GM12891 (cell line): ENCODE data around the gene STAC.

Source experiments
- DNase-seq: peaks from one replicate; pipeline ENCODE4 v3.0.0; 2011; ENCODE audit warnings: low spot score; ENCODE audit not compliant: insufficient read length
- FAIRE-seq: peaks from 2 replicates; lab custom pipeline; 2011; peaks lifted over from hg19 to GRCh38; lab: Jason Lieb, UNC
- PAX5 ChIP-seq: IDR thresholded peaks from 2 replicates; pipeline ENCODE4 v1.6.1; 2011; ENCODE audit warnings: low read length, moderate library complexity, mild to moderate bottlenecking; ENCODE audit not compliant: insufficient read depth, severe bottlenecking
- POLR2A ChIP-seq: IDR thresholded peaks from 2 replicates; pipeline ENCODE4 v1.6.1; 2011; ENCODE audit warnings: low read depth, low read length, control low read depth
- POLR2AphosphoS5 ChIP-seq: IDR thresholded peaks from 2 replicates; pipeline ENCODE4 v1.6.1; 2011; ENCODE audit warnings: low read depth, low read length, control low read depth
- POU2F2 ChIP-seq: IDR thresholded peaks from 2 replicates; pipeline ENCODE4 v1.6.1; 2011; ENCODE audit warnings: low read depth, mild to moderate bottlenecking, control low read depth, low read length, moderate library complexity
- SPI1 ChIP-seq: IDR thresholded peaks from 2 replicates; pipeline ENCODE4 v1.6.1; 2011; ENCODE audit warnings: low read depth, low read length, control low read depth
- TAF1 ChIP-seq: IDR thresholded peaks from 2 replicates; pipeline ENCODE4 v1.6.1; 2011; ENCODE audit warnings: low read depth, low read length, control low read depth

STAC gene

GRCh38 chr3:36475558-36475957 is 95.3 kb downstream of the STAC start:
- FAIRE-seq (no peak), DNase-seq (no peak)
- TF ChIP-seq SPI1 (no peak), POLR2AphosphoS5 (no peak), TAF1 (no peak), POU2F2 (no peak), PAX5 (no peak), POLR2A (no peak)

DNA sequence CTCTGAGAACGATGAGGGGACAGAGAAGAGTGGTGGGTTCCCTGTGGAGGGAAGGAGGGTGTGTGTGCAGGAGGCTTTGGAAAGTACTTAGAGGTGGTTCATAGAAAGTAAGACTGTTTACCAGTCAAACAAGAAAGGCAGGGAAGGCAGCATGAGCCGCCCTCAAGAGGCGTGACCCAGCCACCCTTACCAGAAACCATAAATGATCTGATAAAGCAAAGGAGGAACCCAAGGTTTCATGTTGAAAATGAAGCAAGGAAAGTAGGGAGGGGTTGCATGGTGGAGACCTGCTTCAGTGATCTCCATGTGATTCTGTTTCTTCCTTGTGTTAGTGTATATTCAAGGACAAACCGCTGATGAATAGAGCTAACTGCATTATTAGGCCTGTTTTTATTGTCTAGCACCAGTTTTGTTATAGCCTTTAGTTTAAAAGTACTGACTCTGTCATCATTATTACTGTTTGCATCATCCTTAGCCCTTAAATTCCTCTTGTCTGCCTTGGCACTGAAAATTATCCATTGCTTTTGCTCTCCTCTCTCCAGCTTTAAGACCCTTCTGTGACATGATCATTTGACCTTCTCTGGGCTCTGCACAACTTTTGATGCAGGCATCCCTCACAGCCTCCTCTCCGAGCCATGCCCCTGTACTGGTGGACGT is 96.1 kb downstream of the STAC start:
- TF ChIP-seq POU2F2 = no peak
- no peak for TF ChIP-seq SPI1
- no peak for TF ChIP-seq POLR2A
- TF ChIP-seq PAX5 = no peak
- TF ChIP-seq POLR2AphosphoS5 = no peak
- no peak for TF ChIP-seq TAF1
- DNase-seq = no peak
- no peak for FAIRE-seq

- no peak for DNase-seq
- FAIRE-seq = no peak
- TF ChIP-seq SPI1 = no peak
- TF ChIP-seq POLR2AphosphoS5 = no peak
- TF ChIP-seq POLR2A = no peak
- no peak for TF ChIP-seq POU2F2
- TF ChIP-seq TAF1 = no peak
- no peak for TF ChIP-seq PAX5
Measured at GRCh38 chr3:36477655-36478054, 97.4 kb downstream of the STAC start.

DNA sequence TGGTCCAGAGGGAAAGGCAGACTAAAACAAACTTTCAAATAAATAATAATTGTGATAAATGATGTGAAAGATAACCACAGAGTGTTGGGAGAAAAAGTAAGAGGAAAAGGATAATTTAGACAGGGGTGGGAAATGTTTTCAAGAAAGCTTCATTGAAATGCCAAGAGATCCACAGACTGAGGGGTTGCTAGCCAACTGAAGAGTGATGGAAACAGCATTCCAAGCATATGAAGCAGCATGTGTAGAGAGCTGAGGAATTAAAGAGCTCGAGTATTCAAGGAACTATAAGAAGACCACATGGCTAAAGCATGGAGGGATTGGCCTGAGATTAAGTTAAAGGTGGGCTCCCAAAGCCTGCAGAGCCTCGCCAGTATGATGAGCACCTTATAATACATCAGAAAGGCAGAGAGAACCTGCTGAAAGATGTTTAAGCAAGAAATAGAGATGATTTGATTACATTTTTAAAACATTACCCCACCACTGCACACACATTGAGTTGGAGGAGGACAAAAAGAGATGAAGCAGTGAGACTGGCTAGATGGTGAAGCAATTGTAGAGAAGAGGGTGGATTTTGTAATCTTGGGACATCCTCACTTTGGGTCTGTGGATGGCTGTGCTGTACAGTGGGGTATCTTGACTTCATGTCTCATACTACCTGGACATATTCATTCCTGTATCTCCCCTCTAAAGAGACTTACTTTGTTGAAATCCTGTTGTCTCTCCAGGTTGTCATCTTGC is 100.8 kb downstream of the STAC start:
- TF ChIP-seq POLR2A = no peak
- TF ChIP-seq POU2F2 = no peak
- TF ChIP-seq POLR2AphosphoS5 = no peak
- no peak for FAIRE-seq
- no peak for DNase-seq

GRCh38 chr3:36482256-36482655 is 102.0 kb downstream of the STAC start:
- FAIRE-seq = no peak
- TF ChIP-seq POU2F2 (no peak), TAF1 (no peak), SPI1 (no peak), POLR2A (no peak), PAX5 (no peak), POLR2AphosphoS5 (no peak)
- DNase-seq = no peak

GRCh38 chr3:36482880-36483279 is 102.6 kb downstream of the STAC start:
- no peak for FAIRE-seq
- TF ChIP-seq TAF1 = no peak
- TF ChIP-seq PAX5 = no peak
- TF ChIP-seq POLR2A = no peak
- no peak for TF ChIP-seq POLR2AphosphoS5
- TF ChIP-seq SPI1 = no peak
- TF ChIP-seq POU2F2 = no peak
- DNase-seq = no peak

DNA sequence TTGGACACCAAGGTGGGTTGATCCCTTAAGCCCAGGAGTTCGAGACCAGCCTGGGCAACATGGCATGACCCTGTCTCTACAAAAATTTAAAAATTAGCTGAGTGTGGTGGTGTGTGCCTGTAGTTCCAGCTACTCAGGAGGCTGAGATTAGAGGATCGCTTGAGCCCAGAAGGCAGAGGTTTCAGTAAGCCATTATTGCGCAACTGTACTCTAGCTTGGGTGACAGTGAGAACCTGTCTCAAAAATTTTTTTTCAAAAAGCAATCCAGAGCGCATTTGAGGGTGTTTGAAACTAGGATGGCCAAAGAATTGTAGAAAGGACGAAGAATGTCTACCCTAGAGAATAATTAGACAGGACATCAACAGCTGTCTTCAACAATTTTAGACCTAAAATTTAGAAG is 103.4 kb downstream of the STAC start:
- FAIRE-seq (no peak), DNase-seq (no peak)
- TF ChIP-seq POU2F2 (no peak), PAX5 (no peak), POLR2AphosphoS5 (no peak), TAF1 (no peak), SPI1 (no peak), POLR2A (no peak)

GRCh38 chr3:36484386-36484785 is 104.1 kb downstream of the STAC start:
- DNase-seq = no peak
- TF ChIP-seq POLR2A (no peak), TAF1 (no peak), PAX5 (no peak), SPI1 (no peak), POLR2AphosphoS5 (no peak), POU2F2 (no peak)
- FAIRE-seq = no peak

GRCh38 chr3:36486009-36486795 is 105.9 kb downstream of the STAC start:
- TF ChIP-seq TAF1 (no peak), SPI1 (no peak), POLR2AphosphoS5 (no peak), POU2F2 (no peak), PAX5 (no peak), POLR2A (no peak)
- no peak for FAIRE-seq
- no peak for DNase-seq
